ENCODE data around the gene PLXND1.

GRCh38 chr3:129528589-129529100 lies 77.8 kb downstream of the PLXND1 start, which contains the start of gene RHO:
- no peak for TF ChIP-seq POLR2A (IDR thresholded peaks at IDR 0.05)
- no peak for TF ChIP-seq CTCF (IDR thresholded peaks at IDR 0.05)
